Thyroid gland (tissue), 4 donors: ENCODE measurements around the gene TARBP2.

ENCODE experiments used
- CTCF ChIP-seq, 6 experiments: fragments of 200-600 bp in 3 of 6; fragments of 450-650 bp in 3 of 6; sonication (generic) in 3 of 6; IDR thresholded peaks; one replicate each; pipeline ENCODE4 v1.5.1; 2016 to 2019; ENCODE audit warnings: antibody characterized with exemption in 6 of 6, mild to moderate bottlenecking in 2 of 6, inconsistent platforms in 1 of 6, moderate library complexity in 1 of 6
- POLR2A ChIP-seq, 2 donors: fragments of 450-650 bp; IDR thresholded peaks; one replicate each; pipeline ENCODE4 v1.6.1; 2017; ENCODE audit warnings: antibody characterized with exemption in 2 of 2, mild to moderate bottlenecking in 2 of 2, moderate library complexity in 1 of 2

- TF ChIP-seq CTCF (IDR thresholded peaks at IDR 0.05) (no peak), POLR2A (IDR thresholded peaks at IDR 0.05) (no peak)
Measured at GRCh38 chr12:53504004-53504920, 3.2 kb downstream of the TARBP2 start.
